Measurements from ENCODE around the gene FAAH.

The FAAH gene

GRCh38 chr1:46396441-46397398 lies 2.6 kb downstream of the FAAH start:
- H3K36me3 ChIP-seq (ENCODE audit: insufficient read depth), result no peaks in the 10 kb centered on the region
- no peaks in the 10 kb centered on the region for H3K27me3 ChIP-seq (ENCODE audit: insufficient read depth, low read depth)
- H2AFZ ChIP-seq (ENCODE audit: low read depth), result no peak overlapping the region
- peaks cover 3% of the 10 kb centered on the region for H3K4me1 ChIP-seq (ENCODE audit: low read depth, poor library complexity, severe bottlenecking)
- H3K27ac ChIP-seq, result no peak overlapping the region
- H3K9ac ChIP-seq, result no peak overlapping the region
- no peaks in the 10 kb centered on the region for H3K79me2 ChIP-seq (ENCODE audit: insufficient read depth, low read depth)
- no peak overlapping the region for H3K4me3 ChIP-seq (IDR thresholded peaks at IDR 0.05; ENCODE audit: insufficient read depth, low read depth, low read length)
- no peak overlapping the region for H3K4me2 ChIP-seq
- no peak for TF ChIP-seq CTCF (conservative IDR thresholded peaks at IDR 0.05; ENCODE audit: low read depth, low read length)
- H4K20me1 ChIP-seq (ENCODE audit: insufficient read depth), result no peaks in the 10 kb centered on the region

- TF ChIP-seq CTCF (conservative IDR thresholded peaks at IDR 0.05; ENCODE audit: low read depth, low read length), result no peak
- H3K4me2 ChIP-seq, result no peak overlapping the region
These were observed 5.2 kb downstream of the FAAH start for GRCh38 chr1:46399307-46399706.

DNA sequence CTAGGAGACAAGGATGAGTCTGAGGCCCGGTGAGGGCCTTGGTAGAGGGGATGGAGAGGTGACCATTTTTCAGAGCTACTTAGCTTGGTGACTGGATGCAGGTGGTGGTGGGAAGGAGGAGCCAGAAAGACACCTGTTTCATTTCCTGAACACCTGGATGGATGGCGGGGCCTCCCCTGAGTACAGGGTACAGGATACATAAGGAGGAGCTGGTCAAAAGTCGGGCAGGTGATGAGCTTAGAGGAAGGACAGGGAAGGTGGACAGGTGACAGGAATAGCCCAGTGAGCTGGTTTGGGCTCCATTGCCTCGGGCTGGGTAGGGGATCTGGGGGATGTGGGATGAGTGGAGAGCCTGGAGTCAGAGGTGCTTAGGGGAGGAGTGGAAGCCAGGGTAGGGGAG lies 6.3 kb downstream of the FAAH start:
- H3K9ac ChIP-seq, result no peak overlapping the region
- no peaks in the 10 kb centered on the region for H4K20me1 ChIP-seq (ENCODE audit: insufficient read depth)
- H3K4me2 ChIP-seq, result no peak overlapping the region
- no peak overlapping the region for H2AFZ ChIP-seq (ENCODE audit: low read depth)
- no peaks in the 10 kb centered on the region for H3K79me2 ChIP-seq (ENCODE audit: insufficient read depth, low read depth)
- TF ChIP-seq CTCF (conservative IDR thresholded peaks at IDR 0.05; ENCODE audit: low read depth, low read length), result no peak
- peaks cover under 1% of the 10 kb centered on the region for H3K4me1 ChIP-seq (ENCODE audit: low read depth, poor library complexity, severe bottlenecking)
- H3K4me3 ChIP-seq (IDR thresholded peaks at IDR 0.05; ENCODE audit: insufficient read depth, low read depth, low read length), result no peak overlapping the region
- H3K27ac ChIP-seq, result no peak overlapping the region
- no peaks in the 10 kb centered on the region for H3K36me3 ChIP-seq (ENCODE audit: insufficient read depth)
- H3K27me3 ChIP-seq (ENCODE audit: insufficient read depth, low read depth), result no peaks in the 10 kb centered on the region

More at GRCh38 chr1:46399307-46399706, 5.2 kb downstream of the FAAH start:
- H3K36me3 ChIP-seq (ENCODE audit: insufficient read depth), result no peaks in the 10 kb centered on the region
- H3K4me1 ChIP-seq (ENCODE audit: low read depth, poor library complexity, severe bottlenecking), result peaks cover 3% of the 10 kb centered on the region
- H3K4me3 ChIP-seq (IDR thresholded peaks at IDR 0.05; ENCODE audit: insufficient read depth, low read depth, low read length), result no peak overlapping the region
- no peaks in the 10 kb centered on the region for H3K27me3 ChIP-seq (ENCODE audit: insufficient read depth, low read depth)
- H4K20me1 ChIP-seq (ENCODE audit: insufficient read depth), result no peaks in the 10 kb centered on the region
- no peak overlapping the region for H3K9ac ChIP-seq
- no peaks in the 10 kb centered on the region for H3K79me2 ChIP-seq (ENCODE audit: insufficient read depth, low read depth)
- no peak overlapping the region for H2AFZ ChIP-seq (ENCODE audit: low read depth)
- no peak overlapping the region for H3K27ac ChIP-seq

DNA sequence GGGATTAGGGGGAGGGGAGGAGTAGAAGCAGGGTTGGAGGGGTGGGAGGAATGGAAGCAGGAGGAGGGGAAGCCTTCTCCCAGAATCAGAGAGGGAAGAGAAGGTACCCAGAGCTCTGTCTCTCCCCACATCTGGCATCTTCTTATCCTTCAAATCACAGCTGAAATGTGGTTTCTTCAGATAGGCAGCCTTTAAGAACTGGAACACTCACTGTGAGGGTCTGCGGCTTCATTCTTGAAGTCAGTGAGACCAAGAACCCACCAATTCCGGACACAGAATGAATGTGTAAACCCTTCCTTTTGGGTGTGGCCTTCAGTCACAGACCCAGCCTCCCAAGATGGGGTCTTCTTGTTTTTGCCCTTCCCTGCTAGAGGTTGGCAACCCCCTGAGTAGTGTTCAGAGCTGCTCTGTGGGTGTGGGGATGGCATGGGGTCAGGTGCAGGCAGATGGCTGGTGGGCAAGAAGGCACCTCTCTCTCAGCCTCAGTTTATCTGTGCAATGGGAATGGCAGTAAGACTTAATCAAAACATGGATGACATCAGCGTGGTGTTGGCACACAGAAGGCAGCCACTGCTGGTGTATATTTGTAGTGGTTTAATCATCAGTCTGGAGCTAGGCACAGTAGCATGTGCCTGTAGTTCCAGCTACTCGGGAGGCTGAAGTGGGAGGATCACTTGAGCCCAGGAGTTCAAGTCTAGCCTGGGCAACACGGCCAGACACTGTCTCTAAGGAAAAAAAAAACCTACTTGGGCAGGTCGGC lies 7.2 kb downstream of the FAAH start:
- Histone ChIP-seq H4K20me1 (ENCODE audit: insufficient read depth) (no peaks in the 10 kb centered on the region), H3K79me2 (ENCODE audit: insufficient read depth, low read depth) (no peaks in the 10 kb centered on the region), H2AFZ (ENCODE audit: low read depth) (no peak overlapping the region), H3K4me1 (ENCODE audit: low read depth, poor library complexity, severe bottlenecking) (no peaks in the 10 kb centered on the region), H3K27me3 (ENCODE audit: insufficient read depth, low read depth) (no peaks in the 10 kb centered on the region), H3K27ac (no peak overlapping the region), H3K36me3 (ENCODE audit: insufficient read depth) (no peaks in the 10 kb centered on the region), H3K9ac (no peak overlapping the region), H3K4me3 (IDR thresholded peaks at IDR 0.05; ENCODE audit: insufficient read depth, low read depth, low read length) (no peak overlapping the region), H3K4me2 (no peak overlapping the region)
- TF ChIP-seq CTCF (conservative IDR thresholded peaks at IDR 0.05; ENCODE audit: low read depth, low read length), result no peak
